GM08714 (cell line): Measurements from ENCODE around the gene DSE.

Experiments
- H3K4me3 ChIP-seq: fragments of 200-500 bp; sonication (Bioruptor generic); 2 replicates; pipeline ENCODE4 v1.5.1; 2014; ENCODE audit warnings: mild to moderate bottlenecking, low read length, inconsistent platforms
- ZNF274 ChIP-seq: IDR thresholded peaks from 2 replicates; pipeline ENCODE4 v1.6.1; 2012; ENCODE audit warnings: mild to moderate bottlenecking, low read depth, low read length

DSE gene

DNA sequence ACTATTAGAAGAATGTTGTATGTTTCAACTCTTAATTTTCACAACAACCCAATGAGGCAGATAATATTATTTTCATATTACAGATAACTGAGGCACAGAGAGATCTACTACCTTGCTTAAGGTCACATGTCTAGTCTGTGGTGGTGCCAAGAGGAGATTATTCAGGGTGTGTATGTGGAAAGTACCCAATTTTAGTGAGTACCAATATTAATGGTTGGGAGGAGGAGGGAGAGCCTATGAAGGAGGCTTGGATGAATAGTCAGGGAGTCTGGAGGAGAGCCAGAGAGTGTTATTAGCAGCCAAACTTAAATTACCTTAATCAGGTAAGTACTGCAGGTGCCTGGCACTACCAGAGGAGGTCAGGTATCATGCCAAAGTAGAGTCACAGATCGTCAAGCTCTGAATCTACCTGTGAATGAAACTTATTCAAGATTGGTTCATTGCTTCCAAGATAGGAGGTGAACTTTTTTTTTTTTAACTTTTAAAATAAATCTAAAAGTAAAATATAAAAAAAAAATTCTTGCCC is 79.5 kb downstream of the DSE start:
- no peak overlapping the region for H3K4me3 ChIP-seq
- TF ChIP-seq ZNF274 = no peak

DNA sequence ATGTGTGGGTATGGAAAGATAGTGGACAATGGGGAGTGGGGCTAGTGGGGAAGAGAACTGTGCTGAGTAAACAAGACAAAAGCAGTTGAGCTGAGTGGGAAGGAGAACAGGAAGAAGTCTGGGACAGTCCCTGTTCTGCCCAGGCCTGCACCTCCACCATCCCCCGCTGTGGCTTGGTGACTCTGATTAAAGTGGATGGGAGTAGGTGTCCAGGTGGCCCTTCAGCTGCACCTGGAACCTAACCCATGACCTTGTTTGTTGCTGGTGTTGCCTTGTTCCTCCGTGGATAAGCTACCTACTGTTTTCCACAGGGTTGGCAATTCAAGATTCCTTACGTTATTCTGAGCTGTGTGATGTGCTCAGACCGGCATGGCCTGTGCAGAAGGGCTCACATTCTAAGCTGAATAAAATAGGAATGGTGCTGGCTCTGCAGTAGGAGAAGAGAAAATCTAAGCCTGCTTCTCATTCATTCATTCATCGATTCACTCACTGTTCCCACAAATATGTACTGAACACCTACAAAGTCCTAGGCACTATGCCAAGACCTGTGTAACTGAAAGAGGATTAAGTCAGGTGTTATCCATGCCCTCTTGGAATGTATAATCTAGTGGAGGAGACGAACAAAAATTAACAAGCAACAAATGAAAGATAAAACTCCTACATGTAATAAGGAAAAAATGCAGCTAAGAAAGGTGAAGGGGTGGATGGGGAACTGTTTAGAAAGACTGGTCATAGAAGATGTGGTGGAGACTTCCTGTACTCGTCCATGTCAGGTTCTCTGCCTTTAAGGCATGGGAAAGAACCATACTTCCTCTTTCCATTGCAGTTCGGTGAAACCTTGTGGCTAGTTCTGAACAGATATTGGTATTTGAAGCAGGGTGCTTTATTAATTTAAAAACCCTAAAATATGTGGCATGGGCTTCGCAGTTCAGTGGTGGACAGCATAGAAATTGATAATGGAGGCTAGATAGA is 80.3 kb downstream of the DSE start:
- no peak overlapping the region for H3K4me3 ChIP-seq
- TF ChIP-seq ZNF274 = no peak

DNA sequence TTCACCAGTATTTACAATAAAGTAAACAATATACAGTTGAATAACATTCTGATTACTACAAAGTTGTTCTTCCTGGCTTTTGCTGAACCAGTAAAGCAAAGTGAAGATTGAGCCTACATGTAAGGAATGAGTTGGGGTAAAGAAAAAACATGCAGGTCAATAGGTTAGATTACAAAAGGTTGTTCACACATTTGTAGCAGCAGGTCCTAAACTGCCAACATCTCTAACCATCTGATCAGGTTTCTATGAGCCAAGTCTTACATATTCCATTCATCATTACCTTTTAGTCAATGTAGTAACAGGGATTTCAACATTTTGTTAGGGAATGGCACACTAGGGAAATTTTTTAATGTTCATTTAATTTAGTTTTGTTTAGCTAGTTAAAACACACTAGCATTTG is 81.2 kb downstream of the DSE start:
- H3K4me3 ChIP-seq = no peak overlapping the region
- no peak for TF ChIP-seq ZNF274

DNA sequence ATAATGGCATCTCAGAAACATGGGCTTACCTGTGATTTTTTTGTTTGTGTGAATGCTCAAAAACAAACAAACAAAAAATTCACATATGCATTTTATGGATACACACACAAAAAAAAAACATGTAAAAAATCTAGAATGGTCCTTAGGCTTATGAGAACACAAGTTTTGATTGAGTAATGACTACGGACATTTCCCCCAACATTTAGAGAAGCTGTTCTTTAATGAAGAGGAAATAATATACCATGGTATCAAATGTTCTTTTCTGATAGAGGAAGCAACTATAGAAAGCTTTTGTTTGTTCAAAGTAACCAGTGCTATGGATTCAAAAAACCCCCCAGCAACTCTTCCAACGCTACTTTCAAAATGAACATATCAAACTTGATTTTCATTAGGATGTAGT is 81.8 kb downstream of the DSE start:
- TF ChIP-seq ZNF274 = no peak
- H3K4me3 ChIP-seq = no peak overlapping the region

DNA sequence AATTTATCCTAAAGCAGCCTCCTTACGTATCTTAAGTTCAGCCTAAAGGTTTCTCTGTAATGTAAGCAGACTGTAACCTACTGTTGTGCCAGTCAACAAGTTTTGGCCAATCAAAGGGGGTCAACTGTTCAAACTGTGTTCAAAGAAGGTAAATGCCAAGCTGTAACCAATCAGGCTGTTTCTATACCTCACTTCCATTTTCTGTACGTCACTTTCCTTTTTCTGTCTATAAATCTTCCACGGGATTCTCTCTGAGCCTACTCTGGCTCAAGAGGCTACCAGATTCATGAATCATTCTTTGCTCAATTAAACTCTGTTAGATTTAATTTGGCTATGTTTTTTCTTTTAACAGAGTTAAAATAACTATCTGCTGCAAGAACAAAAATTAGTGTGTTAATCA is 85.4 kb downstream of the DSE start:
- TF ChIP-seq ZNF274 = no peak

DNA sequence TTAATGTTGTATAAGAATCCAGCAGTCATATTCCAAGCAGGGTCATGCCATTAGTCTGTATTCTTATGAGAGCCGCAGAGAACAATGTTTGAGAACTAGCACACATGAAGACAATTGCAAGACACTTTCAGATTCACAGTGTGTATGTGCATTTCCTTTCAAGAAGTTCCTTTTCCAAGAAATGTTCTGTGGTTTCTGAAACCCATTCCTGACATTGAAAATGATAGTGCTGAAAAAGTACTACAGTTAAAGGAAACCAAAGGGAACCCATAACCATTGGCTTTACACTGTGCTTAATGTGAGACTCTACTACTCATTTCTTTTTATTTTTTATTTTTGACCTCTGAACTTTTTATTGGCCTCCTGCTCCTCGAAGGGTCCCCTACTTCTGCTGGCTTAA is 86.2 kb downstream of the DSE start:
- no peak overlapping the region for H3K4me3 ChIP-seq
- TF ChIP-seq ZNF274 = no peak

More for the DNA sequence above, 85.4 kb downstream of the DSE start:
- H3K4me3 ChIP-seq = no peak overlapping the region

DNA sequence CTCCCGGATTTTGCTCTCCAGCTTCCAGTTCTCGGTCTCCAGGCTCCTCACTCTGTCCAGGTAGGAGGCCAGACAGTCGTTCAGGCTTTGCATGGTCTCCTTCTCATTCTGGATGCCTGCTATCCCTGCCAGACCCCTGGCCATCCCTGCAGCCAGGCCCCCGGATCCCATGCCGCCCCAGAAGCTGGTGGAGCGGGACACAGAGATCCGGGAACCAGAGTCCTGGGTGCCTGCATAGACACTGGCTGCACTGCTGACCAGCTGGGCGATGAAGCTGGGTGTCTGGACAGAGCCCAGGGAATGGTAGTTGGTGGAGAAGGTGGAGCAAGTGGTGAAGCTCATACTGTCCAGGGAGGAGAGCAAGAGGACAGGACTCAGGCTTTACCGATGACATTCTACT is 87.5 kb downstream of the DSE start:
- TF ChIP-seq ZNF274 = no peak
- H3K4me3 ChIP-seq = no peak overlapping the region

DNA sequence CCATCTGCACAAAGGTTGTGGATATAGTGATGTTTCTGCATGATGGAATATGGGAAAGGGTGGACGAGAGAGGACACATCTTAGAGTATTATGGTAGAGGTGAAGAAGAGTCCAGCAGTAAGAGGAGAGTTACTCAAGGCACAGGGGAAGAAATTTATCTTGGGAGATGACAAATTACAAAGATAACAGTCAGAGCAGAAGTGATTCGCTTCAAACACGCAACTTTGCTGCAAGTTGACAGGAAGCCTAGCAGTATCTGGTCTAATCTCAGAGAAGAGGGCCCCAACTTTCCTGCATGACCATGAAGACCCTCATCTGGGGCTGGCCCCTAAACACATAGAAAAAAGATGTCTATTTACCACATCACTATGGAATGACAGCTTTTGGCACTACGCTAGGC is 89.2 kb downstream of the DSE start:
- no peak for TF ChIP-seq ZNF274
- no peak overlapping the region for H3K4me3 ChIP-seq

DNA sequence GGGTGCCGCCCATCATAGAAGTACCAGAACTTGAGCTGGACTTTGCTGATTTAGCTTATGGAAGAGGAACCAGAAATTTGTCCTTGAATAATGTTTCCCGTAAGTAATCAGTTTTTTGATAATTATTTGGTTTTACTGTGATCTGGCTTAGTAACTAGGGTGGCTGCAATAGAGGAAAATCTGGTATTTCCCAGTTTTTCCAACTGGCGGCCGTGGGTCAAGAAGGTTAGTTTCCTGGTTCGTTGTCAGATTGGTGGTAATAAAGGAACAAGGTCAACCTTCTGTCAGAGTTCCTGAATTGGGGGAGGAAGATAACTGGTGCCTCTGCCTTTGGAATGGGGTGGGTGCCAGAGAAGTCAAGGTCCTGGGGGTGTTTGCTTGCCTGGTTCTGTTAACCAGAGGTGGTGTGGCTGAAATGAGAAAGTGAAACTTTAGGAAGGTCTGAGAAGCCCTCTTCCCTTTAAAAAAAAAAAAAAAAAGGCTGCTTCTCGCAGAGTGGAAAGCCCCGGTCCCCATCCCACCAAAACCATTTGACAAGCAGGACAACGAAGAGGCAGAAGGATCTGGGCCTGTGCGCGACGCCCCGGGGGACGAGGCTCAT is 90.7 kb downstream of the DSE start, which contains the start of gene CALHM6:
Gene CALHM6, plus strand, starts transcription at position 45 of the 601 bp plus-strand sequence. Its CDS starts 555 bp downstream, at position 600.
- H3K4me3 ChIP-seq = peak within 1 kb of the TSS; percentile 51; the same call in 1 of the 2 replicates
- TF ChIP-seq ZNF274 = no peak

DNA sequence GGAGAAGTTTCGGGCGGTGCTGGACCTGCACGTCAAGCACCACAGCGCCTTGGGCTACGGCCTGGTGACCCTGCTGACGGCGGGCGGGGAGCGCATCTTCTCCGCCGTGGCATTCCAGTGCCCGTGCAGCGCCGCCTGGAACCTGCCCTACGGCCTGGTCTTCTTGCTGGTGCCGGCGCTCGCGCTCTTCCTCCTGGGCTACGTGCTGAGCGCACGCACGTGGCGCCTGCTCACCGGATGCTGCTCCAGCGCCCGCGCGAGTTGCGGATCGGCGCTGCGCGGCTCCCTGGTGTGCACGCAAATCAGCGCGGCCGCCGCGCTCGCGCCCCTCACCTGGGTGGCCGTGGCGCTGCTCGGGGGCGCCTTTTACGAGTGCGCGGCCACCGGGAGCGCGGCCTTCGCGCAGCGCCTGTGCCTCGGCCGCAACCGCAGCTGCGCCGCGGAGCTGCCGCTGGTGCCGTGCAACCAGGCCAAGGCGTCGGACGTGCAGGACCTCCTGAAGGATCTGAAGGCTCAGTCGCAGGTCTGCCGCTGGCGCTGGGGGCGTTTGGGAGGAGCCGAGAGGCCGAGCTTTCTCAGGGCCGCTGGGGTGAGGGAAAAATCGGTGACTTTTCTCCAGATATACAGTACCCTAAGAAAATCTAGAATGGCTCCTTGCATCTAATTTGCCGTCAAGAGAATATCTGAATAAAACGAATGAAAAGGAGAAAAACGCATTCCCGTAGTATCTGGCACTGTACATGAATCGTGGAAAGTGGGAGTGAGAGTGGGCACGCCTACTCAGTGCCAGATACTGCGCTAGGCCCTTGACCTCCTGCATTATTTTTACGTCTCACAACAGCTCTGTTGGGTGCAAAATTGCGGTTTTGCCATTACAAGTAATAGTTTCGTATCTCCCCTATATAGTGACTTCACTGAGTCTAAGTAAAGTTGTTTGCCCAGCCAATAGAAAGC is 91.5 kb downstream of the DSE start:
- peak overlapping the region; percentile 51; the same call in 1 of the 2 replicates for H3K4me3 ChIP-seq
- TF ChIP-seq ZNF274 = no peak

DNA sequence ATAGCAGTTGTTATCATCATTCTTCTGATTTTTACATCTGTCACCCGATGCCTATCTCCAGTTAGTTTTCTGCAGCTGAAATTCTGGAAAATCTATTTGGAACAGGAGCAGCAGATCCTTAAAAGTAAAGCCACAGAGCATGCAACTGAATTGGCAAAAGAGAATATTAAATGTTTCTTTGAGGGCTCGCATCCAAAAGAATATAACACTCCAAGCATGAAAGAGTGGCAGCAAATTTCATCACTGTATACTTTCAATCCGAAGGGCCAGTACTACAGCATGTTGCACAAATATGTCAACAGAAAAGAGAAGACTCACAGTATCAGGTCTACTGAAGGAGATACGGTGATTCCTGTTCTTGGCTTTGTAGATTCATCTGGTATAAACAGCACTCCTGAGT is 92.6 kb downstream of the DSE start:
- no peak for TF ChIP-seq ZNF274
- H3K4me3 ChIP-seq = no peak overlapping the region

DNA sequence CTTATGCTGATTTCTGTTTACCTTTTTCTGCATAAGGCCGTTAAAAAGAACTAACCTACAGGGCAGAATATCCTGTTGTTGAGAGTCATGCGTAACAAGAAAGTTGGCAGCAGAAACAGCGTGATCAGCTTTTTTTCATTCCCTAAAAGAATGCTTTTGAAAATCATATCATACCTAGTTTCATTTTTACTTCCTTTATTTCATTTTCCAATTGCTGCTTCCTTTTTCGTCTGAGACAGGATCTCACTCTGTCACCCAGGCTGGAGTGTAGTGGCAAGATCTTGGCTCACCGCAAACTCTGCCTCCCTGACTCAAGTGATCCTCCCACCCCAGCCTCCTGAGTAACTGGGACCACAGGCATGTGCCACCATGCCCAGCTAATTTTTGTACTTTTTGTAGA is 94.5 kb downstream of the DSE start:
- H3K4me3 ChIP-seq = no peak overlapping the region
- TF ChIP-seq ZNF274 = no peak

DNA sequence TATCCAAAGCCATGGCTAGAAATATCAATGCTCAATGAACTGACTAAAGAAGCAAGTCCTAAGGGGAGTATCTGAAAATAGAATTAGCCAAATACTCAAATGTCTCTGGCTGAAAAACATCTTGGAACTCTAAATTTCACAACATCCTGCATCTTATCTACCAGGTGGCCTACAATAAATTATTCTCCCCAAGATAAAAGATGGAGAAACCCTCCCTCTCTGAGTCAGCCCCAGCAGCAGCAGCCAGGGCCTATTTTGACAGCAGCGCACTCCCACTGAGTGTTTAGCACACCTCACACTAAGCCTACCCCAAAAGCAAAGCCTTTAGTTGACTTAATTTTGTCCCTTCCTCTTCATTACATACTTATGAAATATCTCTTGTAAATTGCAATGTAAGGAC is 96.3 kb downstream of the DSE start:
- TF ChIP-seq ZNF274 = no peak
- no peak overlapping the region for H3K4me3 ChIP-seq

DNA sequence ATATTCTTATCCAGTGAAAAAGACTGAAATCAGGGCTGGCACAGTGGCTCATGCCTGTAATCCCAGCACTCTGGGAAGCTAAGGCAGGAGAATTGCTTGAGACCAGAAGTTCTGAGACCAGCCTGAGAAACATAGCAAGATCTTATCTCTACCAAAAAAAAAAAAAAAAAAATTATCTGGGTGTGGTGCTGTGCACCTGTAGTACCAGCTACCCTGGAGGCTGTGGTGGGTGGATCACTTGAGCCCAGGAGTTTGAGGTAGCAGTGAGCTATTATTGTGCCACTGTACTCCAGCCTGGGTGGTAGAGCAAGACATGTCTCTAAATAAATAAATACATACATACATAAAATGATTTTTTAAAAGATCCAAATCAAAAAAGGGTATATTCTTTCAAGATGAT is 96.8 kb downstream of the DSE start:
- H3K4me3 ChIP-seq = no peak overlapping the region
- TF ChIP-seq ZNF274 = no peak

DNA sequence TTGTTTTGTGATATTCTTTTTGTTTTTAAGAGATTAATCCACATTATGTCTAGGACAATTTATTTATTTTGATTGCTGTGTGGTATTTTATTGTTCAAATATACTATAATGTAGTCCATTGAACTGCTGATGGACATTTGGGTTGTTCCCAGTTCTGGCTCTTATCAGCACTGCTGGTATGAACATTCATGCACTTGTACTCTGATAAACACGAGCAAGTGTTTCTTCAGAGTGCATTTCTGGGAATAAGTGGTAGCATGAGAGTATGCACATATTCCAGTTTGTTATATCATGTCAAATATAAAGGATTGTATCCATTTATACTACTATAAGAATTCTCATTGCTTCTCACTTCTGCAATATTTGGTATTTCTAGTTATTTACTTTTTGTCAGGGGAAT is 97.5 kb downstream of the DSE start:
- no peak for TF ChIP-seq ZNF274

More for the DNA sequence above, 97.5 kb downstream of the DSE start:
- no peak overlapping the region for H3K4me3 ChIP-seq
